ENCODE results near the gene ZCCHC2. TPM values are rescaled to one million over a fixed set of nuclear protein-coding genes. Genes with fewer than 3 reads are reported as not detected.

The ZCCHC2 gene
- total and polyA plus RNA-seq, 2 of the 8 experiments (the other 6 are each of a cell fraction or from before 2014, with no cell fraction given) = 13.5 to 18.6 TPM

- CTCF ChIA-PET (ENCODE audit: partially characterized antibody) = interaction anchor here (0.6 to 1.9 kb wide), 4 partner anchors 9 to 97 kb away, joined by 3 to 4 read pairs (median 3); no protein-coding TSS in a partner anchor
- peaks cover 0 to 15% of the 10 kb centered on the region in 2 experiments; a peak in 2 of 4 replicates for H3K79me2 ChIP-seq (ENCODE audit: control insufficient read depth in 1 of 2, insufficient read depth in 2 of 2, low read length in 2 of 2)
- peaks cover 20% of the 10 kb centered on the region; the same call in 1 of the 2 replicates for H3K23me2 ChIP-seq (ENCODE audit: low read depth, low read length)
- H3K14ac ChIP-seq (ENCODE audit: insufficient read length) = no peak overlapping the region
- no peak overlapping the region for H2AK5ac ChIP-seq (ENCODE audit: low read depth, low read length)
- H3K9me3 ChIP-seq (ENCODE audit: insufficient read depth in 2 of 2, low read depth in 1 of 2, low read length in 1 of 2) = no peaks in the 10 kb centered on the region
- H2AFZ ChIP-seq (ENCODE audit: low read length) = no peak overlapping the region
- no peak for FAIRE-seq
- peak overlapping the region in 2 of 4 experiments; percentile 67 to 74; a peak in 4 of 7 replicates for H3K9ac ChIP-seq (replicated peaks in 1 of 4; ENCODE audit: extremely low read depth in 1 of 4, low read depth in 3 of 4, low read length in 3 of 4)
- H4K91ac ChIP-seq (replicated peaks; ENCODE audit: insufficient read length, low read length) = no peak overlapping the region
- peak overlapping the region; percentile 53; the same call in 1 of the 2 replicates for H3K27ac ChIP-seq (ENCODE audit: low read depth, low read length)
- no peak overlapping the region; the same call in 1 of the 2 replicates for H3K18ac ChIP-seq (ENCODE audit: extremely low read depth, low read length)
- no peak overlapping the region for H4K5ac ChIP-seq (ENCODE audit: insufficient read length, low read depth, low read length)
- WGBS, 2 experiments (ENCODE audit: extremely low coverage in 1 of 2, insufficient coverage in 1 of 2, insufficient read length in 1 of 2, insufficient replicate concordance in 2 of 2, low coverage in 1 of 2, low lambda C conversion rate in 2 of 2, missing lambda C conversion rate in 1 of 2) = 0% methylated on average over 32 of the region's 32 CpGs; no CpG with 5 or more reads in 1 of the 2 experiments
- peaks cover 0 to 29% (median 17%) of the 10 kb centered on the region in 4 experiments; a peak in 6 of 7 replicates for H3K27me3 ChIP-seq (replicated peaks in 1 of 4; ENCODE audit: control insufficient read depth in 3 of 4, extremely low read depth in 1 of 4, insufficient read depth in 3 of 4, low read length in 3 of 4)
- no peak overlapping the region for H3K23ac ChIP-seq (ENCODE audit: insufficient read length)
- no peaks in the 10 kb centered on the region for H3K79me1 ChIP-seq (ENCODE audit: low read depth, low read length)
- peaks cover 0 to 11% (median 5%) of the 10 kb centered on the region in 4 experiments; a peak in 6 of 7 replicates for H3K4me1 ChIP-seq (replicated peaks in 1 of 4; ENCODE audit: control insufficient read depth in 3 of 4, insufficient read depth in 4 of 4, low read length in 3 of 4)
- no peak overlapping the region for H2BK120ac ChIP-seq (replicated peaks; ENCODE audit: low read depth, low read length)
- H3K36me3 ChIP-seq (ENCODE audit: control insufficient read depth in 2 of 4, insufficient read depth in 4 of 4, low read length in 3 of 4) = no peaks in the 10 kb centered on the region
- no peak overlapping the region for H2BK15ac ChIP-seq (ENCODE audit: low read length)
- DNase-seq (ENCODE audit: low read depth in 1 of 2, low spot score in 2 of 2) = no peak
- no peak overlapping the region for H3K4ac ChIP-seq (replicated peaks; ENCODE audit: insufficient read length, low read depth, low read length)
- H4K20me1 ChIP-seq (replicated peaks in 1 of 2; ENCODE audit: control insufficient read depth in 1 of 2, insufficient read depth in 2 of 2, low read length in 2 of 2) = peaks cover 8 to 19% of the 10 kb centered on the region in 2 experiments
- H3K56ac ChIP-seq (replicated peaks; ENCODE audit: insufficient read length, low read depth, low read length) = no peak overlapping the region
- H2BK12ac ChIP-seq (ENCODE audit: low read depth, low read length) = no peak overlapping the region
- H3K4me3 ChIP-seq (ENCODE audit: extremely low read depth in 1 of 4, insufficient read depth in 2 of 4, low read depth in 3 of 4, low read length in 4 of 4) = peak overlapping the region; percentile 50 to 85 (median 84)
- H4K8ac ChIP-seq (ENCODE audit: extremely low read depth, insufficient read depth, low read length) = peak overlapping the region; percentile 82
- no peak overlapping the region for H2BK20ac ChIP-seq (ENCODE audit: low read length)
- no peak overlapping the region for H2BK5ac ChIP-seq (ENCODE audit: low read depth, low read length)
- peak overlapping the region; percentile 58 to 67 for H3K4me2 ChIP-seq (ENCODE audit: insufficient read depth in 1 of 2, low read depth in 2 of 2, low read length in 2 of 2)
- POLR2A ChIA-PET (ENCODE audit: partially characterized antibody) = interaction anchor here (0.8 to 1.9 kb wide), 2 partner anchors 85 to 900 kb away, joined by 3 to 4 read pairs; partner anchors contain the start of gene VPS4B
- peak; percentile 48 for TF ChIP-seq CTBP2 (IDR thresholded peaks at IDR 0.05; ENCODE audit: borderline replicate concordance, insufficient read depth, insufficient read length, low read length)
- no peak for TF ChIP-seq CTCF (IDR thresholded peaks at IDR 0.05; ENCODE audit: control extremely low read depth in 1 of 3, insufficient read depth in 1 of 3, low read depth in 1 of 3, low read length in 3 of 3)
Measured at GRCh38 chr18:62522178-62522503, 684 bp upstream of the ZCCHC2 start.
